HG03039 (cell line): ENCODE data around the gene PCARE.
"Not testable (repeated sequence)": the region's sequence is repeated elsewhere in the genome, so short reads cannot be mapped to it uniquely, and the experiment has no call there.

Source experiments
- ATAC-seq: cut with Tn5 transposase; IDR thresholded peaks from one replicate; pipeline ENCODE4 v1.9.1; 2021; ENCODE audit warnings: mild to moderate bottlenecking, moderate library complexity; ENCODE audit not compliant: unreplicated experiment

The PCARE gene

GRCh38 chr2:29097569-29097968, 23.2 kb upstream of the PCARE start:
- no peak for ATAC-seq

- ATAC-seq = no peak
These were observed 22.6 kb upstream of the PCARE start for GRCh38 chr2:29096969-29097368.

DNA sequence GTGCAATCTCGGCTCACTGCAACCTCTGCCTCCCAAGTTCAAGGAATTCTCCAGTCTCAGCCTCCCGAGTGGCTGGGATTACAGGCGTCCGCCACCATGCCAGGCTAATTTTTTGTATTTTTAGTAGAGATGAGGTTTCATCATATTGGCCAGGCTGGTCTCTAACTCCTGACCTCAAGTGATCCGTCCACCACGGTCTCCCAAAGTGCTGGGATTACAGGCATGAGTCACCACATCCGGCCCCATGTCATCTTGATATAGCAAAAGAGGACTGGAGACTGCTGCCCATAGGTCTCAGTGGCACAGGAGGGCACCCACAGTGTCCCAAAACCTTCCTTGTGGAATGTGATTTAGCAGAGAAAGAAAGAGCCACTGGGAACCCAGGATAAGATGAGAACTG, 16.0 kb upstream of the PCARE start:
- ATAC-seq = not testable (repeated sequence)

GRCh38 chr2:29084554-29084953, 10.2 kb upstream of the PCARE start:
- ATAC-seq = no peak

GRCh38 chr2:29082804-29083495, 8.6 kb upstream of the PCARE start:
- ATAC-seq = no peak

DNA sequence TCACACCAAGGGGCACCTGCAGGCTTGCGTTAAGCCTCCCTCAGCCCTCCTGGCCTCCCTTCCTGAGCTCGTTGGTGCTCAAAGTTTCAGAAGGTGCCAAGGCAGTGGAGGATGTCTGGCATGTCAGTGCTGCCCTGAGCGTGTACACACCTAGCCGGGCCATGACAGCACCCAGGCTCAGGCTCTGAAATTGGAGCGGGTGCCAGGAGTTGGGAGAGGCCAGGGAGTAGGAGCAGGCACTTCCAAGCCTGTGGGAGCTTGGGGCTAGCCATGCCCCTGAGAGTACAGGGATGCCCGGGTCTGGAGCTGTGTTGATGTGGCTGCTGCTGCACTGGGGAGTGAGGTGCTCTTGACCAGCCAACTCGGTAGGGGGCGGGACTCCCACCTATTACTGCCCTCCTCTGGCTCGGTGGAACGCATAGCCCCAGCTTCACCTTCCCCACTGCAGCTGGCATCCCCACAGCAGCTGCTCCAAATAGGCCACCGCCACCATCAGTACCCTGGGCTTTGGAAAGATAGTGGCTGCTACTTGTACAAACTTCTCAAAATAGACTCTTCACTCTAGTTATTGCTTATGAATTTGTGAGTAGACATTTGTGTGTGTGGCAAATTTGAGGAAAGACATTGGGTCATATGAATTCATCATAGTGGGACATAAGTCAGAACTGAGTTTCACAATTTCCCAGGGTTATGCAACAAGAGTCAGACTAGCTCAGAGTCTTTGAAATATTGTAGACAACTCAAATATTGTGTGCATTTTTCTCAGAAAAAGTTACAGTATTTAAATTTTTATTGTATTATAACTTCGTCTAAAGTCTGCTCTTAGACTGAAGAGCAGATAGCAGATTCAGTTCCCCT, 6.8 kb upstream of the PCARE start:
- ATAC-seq = no peak

- ATAC-seq = no peak
These were observed 5.6 kb upstream of the PCARE start for GRCh38 chr2:29079887-29080286.

- ATAC-seq = no peak
These were observed 1.8 kb upstream of the PCARE start for GRCh38 chr2:29075894-29076705.

- no peak for ATAC-seq
These were observed 390 bp downstream of the PCARE start for GRCh38 chr2:29073933-29074332.

DNA sequence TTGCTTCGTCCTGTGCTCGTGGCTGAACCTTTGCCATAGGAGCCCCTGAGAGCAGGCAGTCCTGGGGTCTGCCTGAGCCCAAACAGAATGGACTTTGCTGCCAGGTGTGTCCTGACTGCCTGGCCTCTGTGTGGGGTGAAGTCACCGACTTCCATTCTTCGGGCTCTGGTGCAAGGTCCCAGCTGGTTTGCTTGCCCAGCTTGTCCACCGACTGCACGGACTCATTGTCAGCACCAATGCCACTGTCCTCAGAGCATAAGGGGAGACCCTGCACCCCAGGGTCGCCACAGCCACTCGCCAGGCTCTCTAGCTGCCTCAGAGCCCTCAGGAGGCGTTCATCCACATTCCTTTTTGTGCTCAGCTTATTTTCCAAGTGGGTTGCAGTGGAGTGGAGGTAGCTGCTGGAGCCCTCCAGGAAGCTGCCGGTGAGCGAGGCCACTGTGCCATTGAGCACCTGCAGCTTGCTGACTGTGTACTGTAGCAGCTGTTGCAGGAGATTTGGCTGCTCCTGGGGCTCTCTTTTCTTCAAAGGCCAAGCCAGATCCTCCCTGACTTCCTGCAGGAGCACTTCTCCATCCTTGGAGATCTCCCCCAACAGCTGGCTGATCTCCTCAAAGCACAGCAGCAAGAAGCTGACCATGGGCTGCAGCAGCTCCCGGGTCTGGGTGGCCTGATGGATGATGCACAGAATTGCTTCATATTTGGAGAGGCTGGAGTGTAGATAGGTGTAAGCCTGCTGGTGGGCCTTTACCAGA, 1.2 kb downstream of the PCARE start:
- no peak for ATAC-seq

- ATAC-seq = no peak
These were observed 2.1 kb downstream of the PCARE start for GRCh38 chr2:29072251-29072650.

DNA sequence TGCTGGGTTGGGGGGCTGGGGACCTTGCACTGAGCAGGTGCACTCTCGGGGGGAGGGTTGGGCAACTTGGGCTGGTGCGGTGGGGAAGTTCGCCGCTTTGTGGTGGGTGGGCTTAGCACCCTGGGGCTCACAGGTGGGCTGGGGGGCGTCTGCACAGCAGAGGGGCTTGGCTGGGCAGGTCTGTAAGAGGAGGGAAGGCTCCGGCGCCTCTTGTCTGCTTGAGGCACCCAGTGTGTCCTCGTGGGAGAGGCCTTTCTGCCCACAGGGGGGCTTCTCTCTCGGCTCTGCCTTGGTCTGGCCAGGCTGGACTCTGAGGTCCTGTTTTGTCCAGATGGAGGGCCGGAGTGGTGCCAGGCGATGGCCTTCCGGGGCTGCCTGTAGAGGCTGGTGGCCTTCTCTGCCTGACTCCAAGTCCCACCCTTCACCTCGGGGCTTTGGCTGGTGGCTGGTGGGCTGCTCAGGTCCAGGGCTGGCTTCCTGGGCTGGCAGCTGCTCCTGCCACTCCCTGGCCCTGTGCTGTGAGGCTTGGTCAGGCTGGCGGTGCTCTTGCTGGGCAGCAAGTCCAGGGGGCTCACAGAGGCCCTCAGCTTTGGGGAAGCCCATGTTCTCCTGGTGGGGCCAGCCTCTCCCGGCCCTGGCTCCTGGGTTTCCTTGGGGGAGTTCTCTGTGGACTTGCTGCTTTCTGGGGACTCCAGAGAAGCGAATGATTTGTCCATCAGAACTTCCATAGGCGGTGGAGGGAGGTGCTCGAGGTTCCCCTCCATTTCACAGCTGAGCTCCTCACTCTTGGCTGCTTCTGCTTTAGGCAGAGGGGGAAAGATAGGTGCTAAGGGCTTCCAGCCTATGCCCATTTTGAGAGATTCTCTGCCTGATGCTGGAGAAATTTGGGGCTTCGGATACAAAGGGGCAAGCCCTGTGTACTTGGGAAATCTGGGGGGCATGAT, 3.0 kb downstream of the PCARE start:
- ATAC-seq = no peak

GRCh38 chr2:29070526-29070925, 3.8 kb downstream of the PCARE start:
- no peak for ATAC-seq

GRCh38 chr2:29068513-29068912, 5.8 kb downstream of the PCARE start:
- ATAC-seq = no peak

DNA sequence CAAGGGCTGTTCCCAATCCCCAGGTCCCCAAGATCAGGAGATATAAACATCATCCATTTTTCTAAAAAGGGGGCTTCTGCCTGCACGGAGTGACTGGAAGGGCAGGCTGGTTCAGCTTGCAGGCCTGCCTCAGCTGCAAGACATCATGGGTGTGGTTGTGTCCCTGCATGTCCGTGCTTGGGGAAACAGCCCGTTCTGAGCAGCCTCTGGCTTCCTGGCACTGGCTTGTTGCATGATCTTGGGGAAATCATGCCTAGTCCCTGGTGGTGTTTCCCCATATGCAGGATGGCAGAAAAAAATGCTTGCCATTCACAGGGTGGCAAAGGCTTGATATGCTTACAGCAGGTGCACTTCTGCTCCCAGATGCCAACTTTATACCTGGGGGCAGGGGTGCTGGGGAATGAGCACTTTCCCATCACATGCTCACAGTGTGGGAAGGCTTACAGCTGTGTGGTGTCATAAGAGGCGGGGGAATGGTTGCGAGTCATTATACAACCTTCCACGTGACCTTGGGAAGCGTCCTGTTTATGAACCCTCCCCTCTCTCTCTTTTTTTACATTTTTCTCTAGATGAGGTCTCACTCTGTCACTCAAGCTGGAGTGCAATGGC, 7.2 kb downstream of the PCARE start:
- ATAC-seq = no peak

- no peak for ATAC-seq
These were observed 8.0 kb downstream of the PCARE start for GRCh38 chr2:29066271-29066860.

GRCh38 chr2:29065068-29065811, 9.1 kb downstream of the PCARE start:
- ATAC-seq = no peak

DNA sequence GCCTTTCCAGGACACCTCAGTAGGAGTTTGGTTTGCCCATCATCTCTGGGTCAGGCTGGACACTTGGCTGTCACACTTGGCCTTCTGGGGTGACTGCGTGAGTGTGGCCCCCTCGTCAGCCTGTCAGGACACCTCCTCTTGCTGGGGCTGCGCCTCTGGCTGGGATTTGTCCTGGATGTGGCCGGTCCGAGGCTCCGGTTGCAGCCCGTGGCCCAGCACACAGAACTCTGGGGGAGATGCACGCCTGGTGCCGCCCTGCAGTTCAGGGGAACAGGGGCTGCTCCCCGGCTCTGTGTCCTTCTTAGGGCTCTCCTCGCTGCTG, 9.6 kb downstream of the PCARE start:
- ATAC-seq = no peak
